Ovary (tissue), 3 donors: Measurements from ENCODE around the gene GRM6.

Experiments
- EP300 ChIP-seq: sonication (generic); formaldehyde crosslinking; IDR thresholded peaks from one replicate; pipeline ENCODE4 v1.6.1; 2017; ENCODE audit warnings: antibody characterized with exemption
- POLR2A ChIP-seq: fragments of 450-650 bp; IDR thresholded peaks from one replicate; pipeline ENCODE4 v1.6.1; 2017; ENCODE audit warnings: antibody characterized with exemption, mild to moderate bottlenecking, moderate library complexity
- TF ChIP-seq, protein P1 (sequence below), 3 donors: fragments of 450-650 bp in 2 of 3; fragments of 200-600 bp in 1 of 3; IDR thresholded peaks; one replicate each; pipeline versions ENCODE4 v1.5.1 to v1.8.0; 2016 to 2022; ENCODE audit warnings: antibody characterized with exemption in 3 of 3, mild to moderate bottlenecking in 1 of 3
- donor health status: DM: no; HTN: no; CAD: no.

DNA sequence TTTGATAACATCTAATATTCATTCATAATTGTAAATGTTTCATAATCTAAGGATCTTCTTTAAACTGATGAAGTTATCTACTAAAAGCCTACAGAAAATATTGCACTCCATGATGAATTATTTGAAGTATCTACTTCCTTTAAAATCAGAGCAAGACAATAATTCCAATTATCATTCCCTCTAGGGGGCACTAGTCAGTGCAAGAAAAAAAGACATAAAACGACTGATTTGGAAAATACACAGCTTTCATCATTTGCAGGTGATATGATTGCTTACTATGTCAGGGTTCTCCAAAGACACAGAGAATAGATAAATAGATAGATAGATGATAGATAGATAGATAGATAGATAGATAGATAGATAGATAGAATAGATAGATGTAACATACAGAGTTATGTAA is 13.5 kb upstream of the GRM6 start:
- TF ChIP-seq, protein P1, sequence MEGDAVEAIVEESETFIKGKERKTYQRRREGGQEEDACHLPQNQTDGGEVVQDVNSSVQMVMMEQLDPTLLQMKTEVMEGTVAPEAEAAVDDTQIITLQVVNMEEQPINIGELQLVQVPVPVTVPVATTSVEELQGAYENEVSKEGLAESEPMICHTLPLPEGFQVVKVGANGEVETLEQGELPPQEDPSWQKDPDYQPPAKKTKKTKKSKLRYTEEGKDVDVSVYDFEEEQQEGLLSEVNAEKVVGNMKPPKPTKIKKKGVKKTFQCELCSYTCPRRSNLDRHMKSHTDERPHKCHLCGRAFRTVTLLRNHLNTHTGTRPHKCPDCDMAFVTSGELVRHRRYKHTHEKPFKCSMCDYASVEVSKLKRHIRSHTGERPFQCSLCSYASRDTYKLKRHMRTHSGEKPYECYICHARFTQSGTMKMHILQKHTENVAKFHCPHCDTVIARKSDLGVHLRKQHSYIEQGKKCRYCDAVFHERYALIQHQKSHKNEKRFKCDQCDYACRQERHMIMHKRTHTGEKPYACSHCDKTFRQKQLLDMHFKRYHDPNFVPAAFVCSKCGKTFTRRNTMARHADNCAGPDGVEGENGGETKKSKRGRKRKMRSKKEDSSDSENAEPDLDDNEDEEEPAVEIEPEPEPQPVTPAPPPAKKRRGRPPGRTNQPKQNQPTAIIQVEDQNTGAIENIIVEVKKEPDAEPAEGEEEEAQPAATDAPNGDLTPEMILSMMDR (IDR thresholded peaks at IDR 0.05): no peak
- TF ChIP-seq POLR2A (no peak), EP300 (no peak)
